ENCODE data around the gene CYP46A1.

Gene CYP46A1

DNA sequence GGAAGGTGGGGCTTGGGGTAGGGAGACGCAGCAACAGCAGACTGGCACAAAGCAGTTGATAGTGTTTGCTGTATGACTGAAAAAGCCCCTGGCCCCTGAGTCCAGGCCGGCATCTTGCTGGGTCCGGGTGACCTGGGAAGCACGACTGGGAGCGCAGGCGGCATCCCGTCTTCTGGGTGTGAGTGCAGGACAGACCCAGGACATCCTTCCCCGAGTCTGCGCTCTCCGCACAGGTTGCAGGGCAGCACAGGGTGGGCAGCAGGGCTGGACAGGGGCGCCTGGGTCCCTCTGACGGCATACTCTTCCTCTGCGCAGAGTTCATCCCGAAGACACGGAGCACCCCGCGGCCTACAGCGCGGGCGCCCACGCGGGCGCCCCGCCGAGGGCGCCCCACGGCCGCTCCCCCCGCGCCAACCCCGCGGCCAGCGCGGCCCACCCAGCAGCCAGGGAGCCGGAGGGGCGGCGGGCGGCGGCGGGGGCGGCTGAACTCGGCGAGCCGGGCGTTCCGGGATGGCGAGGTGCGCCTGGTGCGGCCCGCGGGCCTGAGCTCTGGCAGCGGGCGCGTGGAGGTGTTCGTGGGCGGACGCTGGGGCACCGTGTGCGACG lies 9.2 kb upstream of the CYP46A1 start:
- DNase-seq, result no peak

DNA sequence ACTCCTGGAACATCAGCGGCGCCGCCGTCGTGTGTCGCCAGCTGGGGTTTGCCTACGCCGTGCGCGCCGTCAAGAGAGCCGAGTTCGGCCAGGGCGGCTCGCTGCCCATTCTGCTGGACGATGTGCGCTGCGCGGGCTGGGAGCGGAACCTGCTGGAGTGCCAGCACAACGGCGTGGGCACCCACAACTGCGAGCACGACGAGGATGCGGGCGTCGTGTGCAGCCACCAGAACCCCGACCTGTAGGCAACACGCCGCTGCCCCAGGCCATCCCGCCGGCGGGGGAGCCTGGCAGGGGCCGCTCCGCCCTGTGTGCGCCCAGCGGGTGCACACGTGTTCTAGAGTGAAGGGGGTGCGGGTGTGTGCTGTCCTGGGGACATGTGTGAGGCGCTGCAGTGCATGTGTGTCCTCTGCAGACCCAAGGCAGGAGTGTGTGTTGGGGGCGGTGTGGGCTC lies 8.7 kb upstream of the CYP46A1 start:
- DNase-seq, result no peak

DNA sequence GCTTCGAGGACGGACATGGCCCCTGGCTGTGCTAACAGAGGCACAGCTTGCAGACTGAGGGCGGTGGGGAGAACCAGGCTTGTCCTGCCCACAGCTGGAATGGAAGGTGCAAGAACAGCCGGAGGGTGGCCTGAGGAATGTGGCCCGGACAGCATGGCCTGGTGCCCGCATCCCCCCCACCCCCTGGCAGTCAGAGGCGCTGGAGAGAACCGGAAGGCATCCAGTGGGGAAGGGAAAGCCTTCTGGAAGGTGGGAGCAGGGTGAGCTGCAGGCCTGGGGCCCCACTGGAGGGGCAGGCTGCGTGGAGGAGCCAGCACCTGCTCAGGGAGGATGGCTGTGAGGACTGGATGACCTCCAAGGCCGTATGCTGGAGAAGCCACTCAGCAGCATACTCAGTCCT lies 8.1 kb upstream of the CYP46A1 start:
- DNase-seq, result no peak

DNA sequence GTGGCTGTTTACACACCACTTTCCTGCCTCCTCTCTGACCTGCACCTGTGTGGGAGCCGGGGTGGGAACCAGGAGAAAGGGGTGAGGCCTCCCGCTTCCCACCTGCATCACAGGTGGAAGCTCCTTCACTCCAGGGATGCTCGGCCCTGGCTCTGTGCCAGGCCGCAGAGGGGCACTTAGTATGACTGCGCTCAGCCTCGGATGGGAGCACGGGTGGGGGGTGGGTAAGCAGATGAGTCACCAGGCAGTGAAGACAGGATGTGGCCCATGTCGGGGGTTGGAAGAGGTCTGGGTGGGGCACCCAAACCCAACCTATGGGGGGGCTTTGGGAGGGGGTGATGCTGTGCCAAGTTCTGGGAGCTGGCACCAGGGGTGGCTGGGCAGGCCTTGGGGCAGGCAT lies 7.4 kb upstream of the CYP46A1 start:
- no peak for DNase-seq

DNA sequence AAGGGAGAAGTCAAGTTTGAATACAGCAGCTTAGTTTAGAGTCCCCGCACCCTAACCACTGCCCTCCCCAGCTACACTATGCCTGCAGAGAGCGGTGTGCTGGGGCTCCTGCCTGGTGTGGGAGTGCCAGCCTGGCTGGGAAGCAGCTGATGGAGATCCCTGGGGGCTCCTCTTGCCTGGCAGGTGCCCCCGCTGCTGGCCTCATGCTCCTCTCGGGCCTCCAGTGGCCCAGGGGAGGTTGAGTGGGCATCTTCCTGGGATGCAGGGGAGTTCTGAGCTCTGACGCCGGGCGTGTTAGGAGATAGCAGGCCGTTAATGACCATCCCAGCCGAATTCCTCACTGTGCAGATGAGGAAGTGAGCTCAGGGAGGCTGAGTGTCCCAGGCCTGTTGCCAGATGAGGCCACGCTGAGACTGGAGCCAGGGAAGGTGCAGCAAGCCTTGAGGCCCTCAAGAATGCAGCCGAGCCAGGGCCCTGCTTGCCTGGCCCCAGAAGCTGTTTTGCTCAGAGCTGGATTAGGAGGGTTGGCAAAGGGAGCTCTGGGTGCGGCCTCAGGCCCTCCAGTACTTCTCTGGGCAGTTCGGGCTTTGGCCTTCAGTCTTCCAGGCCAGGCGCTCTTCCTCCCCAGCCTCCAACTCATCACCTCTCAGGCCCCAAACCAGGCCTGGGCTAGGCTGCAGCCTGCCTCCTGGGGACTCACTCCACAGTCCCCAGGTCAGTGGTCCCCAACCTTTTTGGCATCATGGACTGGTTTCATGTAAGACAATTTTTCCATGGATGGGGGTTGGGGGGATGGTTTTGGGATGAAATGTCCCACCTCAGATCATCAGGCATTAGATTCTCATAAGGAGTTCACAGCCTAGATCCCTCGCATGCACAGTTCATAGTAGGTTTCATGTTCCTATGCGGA lies 6.6 kb upstream of the CYP46A1 start:
- peak; percentile 44 for DNase-seq

DNA sequence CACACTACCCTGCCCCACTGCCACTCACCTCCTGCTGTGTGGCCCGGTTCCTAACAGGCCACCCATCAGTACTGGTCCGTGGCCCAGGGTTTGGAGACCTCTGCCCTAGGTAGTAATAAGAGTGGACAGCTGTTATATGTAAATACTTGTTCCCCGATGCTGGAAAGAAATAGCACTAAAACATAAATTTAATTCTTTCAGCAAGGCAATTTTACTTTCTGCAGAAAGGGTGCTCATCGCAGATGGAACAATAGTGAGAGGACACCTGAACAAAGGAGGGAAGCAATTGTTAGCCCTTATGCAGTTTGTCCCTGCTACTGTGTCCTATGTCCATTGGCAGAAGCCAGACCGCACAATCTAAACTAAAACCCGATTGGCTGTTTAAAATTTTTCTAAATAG lies 5.9 kb upstream of the CYP46A1 start:
- peak; percentile 4 for DNase-seq

DNA sequence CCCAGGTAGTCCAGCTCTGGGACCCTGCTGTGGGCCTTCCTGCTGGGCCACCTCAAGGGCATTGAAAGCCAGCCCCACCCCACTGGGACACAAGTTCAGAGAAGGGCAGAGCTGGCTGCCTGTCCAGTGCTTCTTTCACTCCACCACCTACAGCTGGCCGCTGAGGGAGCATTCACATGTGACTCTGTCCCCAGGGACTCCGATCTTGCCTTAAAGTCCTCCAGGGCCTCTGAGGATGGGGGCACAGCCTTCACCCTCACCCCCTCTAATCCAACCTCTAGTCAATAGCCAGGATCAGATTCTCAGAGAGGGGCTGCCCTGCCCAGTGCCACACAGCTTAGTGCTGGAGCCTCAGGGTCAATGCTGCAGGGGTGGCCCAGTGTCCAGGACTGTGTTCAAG lies 5.0 kb upstream of the CYP46A1 start:
- DNase-seq, result peak; percentile 36

DNA sequence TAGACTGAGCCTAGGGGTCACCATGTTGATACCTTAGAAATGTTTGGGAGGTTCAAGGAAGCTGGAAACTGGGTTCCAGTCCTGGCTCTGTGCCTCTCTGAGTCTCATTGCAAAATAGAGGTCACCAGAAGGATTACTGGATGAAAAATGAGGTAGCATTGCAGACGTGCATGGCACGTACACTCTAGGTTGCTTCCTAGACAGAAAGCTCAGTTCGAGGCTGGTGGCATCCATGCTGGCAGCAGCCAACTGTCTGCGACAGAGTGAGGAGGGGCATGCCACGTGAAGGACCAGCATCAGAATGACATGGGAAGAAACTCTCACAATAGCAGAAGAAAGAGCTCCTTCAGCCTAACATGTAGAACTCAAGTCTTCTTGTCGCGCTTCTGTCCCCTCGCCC lies 4.6 kb upstream of the CYP46A1 start:
- DNase-seq, result no peak

DNA sequence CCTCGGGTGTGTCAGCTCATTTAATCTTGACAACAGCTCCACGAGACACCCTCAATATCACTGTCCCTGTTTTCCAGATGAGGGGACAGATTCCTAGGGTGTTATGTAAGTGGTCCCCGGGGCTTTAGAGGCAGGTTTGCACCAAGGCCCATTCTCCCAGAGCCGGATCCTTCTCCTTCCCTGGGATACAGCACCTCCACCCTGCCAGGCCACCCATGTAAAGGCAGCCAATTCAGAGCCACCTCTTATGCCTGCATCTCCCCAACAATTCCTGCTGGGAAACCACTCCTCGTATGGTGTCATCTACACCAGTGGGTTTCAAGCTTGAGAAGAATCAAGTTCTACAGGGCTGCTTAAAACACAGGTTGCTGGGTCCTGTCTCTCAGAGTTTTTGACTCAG lies 4.1 kb upstream of the CYP46A1 start:
- DNase-seq, result peak; percentile 18

DNA sequence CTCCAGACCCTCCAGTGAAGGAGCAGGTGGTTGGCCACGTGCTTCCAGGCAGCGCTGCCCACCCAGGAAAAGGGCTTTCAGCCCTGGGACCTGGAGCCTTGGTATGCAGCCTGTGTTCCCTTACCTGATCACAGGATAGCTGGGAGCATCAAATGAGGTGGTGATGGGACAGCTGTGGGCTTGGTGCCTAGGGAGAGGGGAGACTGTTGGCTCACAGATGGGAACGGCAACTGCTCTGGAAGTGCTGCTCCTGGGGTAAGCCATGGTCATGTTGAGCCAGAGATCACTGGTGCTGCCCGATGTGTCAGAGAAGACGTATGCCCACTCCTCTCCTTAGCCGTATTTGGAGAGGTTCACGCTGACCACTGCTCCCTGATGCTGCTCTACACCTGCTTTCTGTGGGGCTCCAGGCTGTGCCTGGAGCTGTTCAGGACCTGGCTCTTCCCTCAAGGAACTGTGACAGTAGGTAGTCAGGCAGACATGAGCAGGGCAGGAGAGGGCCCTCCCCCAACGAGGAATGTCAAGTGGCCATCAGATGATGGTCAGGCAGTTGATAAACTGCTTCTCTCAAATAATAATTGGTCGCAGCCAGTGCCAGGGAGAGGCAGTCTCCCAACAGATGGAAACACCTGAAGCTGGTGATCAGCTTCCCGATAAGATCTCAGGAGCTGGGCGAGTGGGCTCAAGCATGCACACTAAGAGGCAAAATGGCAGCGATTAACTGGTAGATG lies 2.8 kb upstream of the CYP46A1 start:
- DNase-seq, result peak; percentile 39

DNA sequence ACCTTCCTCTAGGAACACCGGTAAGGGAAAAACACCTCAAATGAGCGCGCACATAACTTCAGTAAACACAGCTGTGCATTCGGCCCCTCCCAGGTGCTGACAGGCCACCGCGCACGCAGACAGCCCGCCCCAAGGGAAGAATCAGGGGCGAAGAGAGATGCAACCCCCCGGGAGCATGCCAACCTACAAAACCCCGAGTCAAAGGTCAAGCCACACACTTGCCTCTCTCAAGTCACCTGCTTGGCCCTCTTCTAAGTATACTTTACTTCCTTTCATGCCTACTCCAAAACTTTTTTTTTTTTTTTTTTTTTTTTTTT lies 2.3 kb upstream of the CYP46A1 start:
- DNase-seq, result peak; percentile 42

DNA sequence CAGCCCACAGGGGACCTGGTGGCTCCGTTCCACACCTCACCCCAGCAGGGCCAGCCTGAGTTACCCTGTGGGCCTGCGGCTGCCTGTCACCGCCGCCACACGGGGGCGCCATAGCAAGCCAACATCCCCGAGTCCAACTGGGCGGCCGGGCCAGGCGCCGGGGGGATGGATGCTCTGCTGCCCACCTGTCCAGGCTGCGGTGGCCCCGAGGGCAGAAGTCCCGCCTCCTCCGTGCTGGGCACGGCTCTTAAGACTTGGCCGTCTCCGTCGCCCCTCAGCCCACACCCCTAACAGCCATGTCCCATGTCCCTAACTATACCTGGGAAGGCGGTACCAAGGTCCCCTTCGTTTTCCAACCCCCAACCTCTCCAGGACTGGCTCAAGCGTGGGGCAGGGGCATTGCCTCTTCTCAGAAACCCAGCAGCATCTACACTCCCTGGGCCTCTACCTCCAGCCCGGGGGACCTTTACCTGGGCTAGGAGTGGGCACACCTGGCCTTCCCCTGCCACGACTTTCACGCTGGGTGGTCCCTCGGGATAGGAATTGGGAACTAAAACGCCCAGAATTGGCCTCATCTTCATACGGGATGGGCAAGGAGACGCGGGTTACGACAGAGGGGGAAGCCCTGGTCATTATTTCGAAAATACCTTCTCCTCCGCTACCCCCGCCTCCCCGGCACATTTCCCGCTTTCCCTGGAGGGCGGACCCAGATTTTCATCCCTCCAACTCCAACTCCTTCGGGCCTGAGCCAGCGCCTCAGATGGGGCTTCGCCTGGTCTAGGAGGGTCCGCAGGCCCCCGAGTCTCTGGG lies 1.1 kb upstream of the CYP46A1 start:
- DNase-seq, result peak; percentile 91

DNA sequence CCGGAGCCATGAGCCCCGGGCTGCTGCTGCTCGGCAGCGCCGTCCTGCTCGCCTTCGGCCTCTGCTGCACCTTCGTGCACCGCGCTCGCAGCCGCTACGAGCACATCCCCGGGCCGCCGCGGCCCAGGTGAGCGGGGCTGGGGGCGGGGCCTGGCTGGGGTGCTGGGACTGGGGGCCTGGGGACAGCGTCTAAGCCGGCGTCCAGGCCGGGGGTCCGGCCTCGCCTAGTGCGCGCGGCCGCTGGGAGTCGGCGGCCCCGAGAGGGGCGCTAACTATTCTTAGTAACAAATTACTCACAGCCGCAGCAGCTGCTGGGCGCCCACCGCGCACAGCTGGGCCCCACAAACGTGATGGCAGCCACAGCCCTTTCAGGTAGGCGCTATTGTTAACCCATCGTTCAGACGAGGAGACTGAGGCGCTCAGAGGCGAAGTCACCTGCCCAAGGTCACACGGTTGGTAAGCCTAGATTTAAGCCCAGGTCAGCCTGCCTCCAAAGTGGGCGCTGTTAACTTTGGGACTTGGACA lies 374 bp downstream of the CYP46A1 start:
- DNase-seq, result no peak

DNA sequence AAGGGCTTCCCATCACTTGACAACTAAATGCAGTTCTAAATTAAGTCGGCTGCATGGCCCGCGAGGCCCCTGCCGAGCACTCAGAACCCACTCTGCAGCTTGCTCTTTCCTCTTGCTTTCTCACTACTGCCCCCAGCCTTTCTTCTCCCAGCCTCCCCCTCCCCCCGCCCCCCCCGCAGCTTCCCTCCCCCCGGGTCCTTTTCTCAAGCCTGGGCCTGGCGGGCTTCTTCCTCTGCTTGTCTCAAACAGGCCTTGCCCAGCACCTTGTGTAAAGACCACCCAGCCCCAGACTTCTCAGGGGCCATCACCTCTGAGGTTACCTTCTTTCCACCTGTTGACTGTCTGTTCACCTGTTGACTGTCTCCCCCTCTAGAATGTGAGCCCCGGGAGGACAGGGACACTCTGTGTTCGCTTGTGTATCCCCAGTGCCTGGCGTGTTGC lies 1.1 kb downstream of the CYP46A1 start:
- DNase-seq, result peak; percentile 39

DNA sequence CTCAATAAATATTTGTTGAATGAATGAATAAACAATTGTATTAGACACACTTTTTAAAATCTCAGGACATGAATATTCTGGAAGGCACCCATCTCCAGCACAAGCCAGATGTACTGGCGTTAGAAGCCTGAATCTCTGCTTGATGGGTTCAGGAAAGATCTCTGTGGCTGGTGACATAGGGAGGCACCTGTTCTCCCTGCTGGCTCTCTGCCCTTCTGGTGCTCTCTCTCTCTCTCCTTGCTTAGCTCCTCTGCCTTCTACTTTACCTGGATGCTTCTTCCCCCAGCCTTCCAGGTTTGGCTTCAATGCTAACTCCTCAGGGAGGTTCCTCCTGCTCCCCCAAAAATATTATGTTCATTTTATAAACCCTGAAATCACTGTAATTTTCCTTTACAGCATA lies 1.5 kb downstream of the CYP46A1 start:
- DNase-seq, result peak; percentile 9

DNA sequence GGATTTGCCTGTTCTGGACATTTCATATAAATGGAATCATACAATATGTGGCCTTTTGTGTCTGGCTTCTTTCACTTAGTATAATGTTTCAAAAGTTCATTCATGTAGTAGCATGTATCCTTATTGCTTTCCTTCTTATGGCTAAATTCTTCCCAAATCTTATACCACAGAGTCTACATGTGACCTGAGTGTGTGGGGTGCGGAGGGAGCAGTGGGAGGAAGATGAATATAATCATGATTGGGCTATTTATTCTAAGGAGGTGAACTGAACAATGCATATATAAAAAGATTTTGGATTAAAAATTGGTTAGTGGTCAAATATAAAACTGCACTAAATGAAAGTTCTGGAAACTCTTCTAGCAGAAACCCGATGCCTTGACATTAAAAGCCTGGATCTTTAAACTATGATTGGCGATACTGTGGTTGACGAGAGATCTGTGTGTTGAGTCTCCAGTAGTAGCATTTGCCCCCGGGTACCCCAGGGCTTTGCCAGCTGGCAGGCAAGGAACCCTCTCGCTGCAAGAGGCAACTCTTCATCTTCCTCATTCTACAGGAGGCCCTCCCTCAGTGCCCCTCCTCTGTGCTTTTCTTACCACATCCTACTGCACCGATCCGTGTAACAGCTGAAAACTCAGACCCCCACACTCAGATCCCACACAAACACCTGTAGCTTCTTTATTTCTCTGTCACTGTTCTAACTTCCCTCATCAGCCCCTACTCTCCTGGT lies 2.6 kb downstream of the CYP46A1 start:
- peak; percentile 24 for DNase-seq

DNA sequence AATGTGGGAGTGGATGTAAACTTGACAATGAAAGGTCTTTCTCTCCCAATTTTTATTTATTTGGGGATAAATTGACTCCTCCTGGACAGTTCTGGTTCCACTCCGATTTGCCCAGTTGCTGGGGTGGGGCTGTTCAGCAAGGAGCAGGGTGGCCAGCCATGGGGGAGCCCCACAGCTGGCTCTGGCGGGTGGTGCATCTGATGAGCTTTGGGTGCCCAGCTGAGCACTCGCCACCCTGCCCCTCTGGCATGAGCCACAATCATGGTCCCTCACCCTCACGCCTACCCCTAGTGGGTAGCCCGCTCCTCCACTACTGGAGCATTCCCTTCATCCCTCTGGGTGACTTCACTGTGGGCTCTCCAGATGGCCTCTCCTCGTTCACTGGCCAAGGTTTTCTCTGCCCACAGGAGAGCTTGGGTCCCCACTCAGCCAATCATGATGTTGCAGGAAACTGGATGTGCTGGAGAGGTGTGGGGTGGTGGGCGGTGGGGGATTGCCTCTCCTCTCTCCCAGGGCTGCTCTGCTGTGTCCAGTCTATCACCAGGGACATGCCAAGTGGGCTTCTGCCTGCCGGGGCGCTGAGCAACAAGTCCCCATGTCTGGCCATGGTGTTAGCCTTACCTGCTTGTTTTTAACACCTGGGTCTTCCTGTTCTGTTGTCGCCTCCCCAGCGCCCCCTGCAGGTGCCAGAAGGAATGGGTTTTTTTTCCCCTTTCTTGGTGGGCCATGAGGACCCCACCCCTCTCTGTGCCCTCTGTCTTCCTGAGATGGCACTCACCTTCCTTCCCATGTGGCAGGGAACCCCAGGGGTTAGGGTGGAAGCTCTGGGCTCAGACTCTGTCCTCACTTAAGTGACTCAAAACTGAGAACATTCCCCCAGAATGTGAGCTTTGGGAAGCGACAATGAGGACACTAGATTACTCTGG lies 3.4 kb downstream of the CYP46A1 start:
- DNase-seq, result peak; percentile 38

DNA sequence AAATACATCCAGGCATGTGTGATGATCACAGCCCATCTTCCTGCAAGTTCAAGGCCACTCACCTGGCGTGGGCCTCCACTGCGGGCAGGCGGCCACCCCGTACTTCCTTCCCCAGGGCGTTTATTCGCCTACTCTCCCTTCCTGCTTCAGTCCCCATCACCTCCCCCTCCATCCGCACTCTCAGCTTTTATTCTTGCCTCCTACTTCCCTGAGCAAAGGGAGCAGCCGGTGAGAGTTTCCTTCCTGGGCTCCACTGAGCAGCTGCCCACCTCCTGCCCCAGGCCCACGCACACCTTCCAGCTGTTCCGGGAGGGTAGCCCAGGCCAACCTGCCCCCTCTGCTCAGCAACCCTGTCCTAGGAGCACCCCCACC lies 4.1 kb downstream of the CYP46A1 start:
- no peak for DNase-seq

DNA sequence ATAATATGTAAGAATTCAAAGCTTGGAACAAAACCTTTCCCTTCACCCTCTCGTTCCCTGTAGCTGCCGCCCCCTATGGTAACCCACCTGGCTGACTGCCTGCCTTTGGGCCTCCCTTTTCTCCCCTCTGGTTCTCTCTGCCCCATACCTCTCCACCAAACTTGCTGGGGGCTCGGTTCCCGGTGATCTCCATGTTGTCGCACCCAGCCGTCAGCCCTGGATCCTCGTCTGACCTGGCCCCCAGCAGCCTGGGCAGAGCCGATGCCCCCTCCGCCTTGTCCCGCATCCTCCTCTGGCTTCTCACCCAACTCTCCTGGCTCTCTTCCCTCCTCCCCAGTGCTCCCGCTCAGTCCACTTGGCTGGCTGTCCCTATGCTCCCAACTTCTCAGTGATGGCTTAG lies 4.5 kb downstream of the CYP46A1 start:
- no peak for DNase-seq

DNA sequence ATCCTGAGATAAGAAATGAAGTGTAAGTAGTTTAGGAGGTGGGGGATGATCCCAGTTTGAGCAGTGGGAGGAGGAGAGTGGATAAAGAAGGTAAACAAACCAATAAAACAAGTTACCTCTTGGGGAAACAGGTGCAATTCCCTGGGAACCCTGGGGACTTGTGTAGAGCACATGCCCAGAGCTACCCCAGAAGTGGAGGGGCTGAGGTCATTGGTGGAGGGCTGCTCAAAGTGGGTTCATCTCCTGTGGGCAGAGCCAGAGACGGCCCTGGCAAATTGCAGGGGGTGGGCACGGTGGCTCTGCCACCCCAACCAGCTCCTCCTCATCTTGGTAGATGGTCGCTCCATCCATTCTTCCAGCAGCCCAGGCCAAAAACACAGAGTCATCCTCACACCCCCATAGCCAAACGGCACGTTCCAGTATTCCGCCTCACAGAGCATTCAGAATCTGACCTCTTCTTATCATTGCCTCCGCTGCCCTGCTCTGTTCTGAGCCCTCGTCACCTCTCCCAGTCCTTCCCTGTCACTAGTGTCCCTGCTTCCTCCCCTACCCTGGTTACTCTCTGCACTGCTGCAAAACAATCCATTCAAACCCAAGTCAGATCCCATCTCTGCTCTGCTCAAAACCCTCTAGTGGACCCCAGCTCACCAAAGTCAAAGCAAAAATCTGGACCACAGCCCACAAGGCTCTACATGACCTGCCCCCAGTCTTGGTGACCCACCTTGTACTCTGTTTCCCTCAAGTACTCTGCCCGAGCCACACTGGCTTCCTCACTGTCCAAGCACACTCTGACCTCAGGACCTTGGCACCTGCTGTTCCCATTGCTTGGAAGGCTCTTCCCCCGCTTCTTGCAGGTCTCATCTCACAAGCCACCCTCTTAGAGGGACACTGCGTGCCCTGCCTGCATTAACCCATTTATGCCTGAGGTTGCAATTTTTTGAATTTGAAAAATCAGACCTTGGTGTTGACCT lies 5.5 kb downstream of the CYP46A1 start:
- DNase-seq, result no peak

All from right forelimb (tissue), 1 donor.